HCT116 (cell line): ENCODE results near the gene IL18. TPM values are rescaled to one million over a fixed set of nuclear protein-coding genes. Genes with fewer than 3 reads are reported as not detected.
A peak's percentile ranks its signal among the peaks of the same experiment; 100 is the strongest.

Experiments used
- ATAC-seq: fragments of 200-7000 bp; cut with Tn5 transposase; 2 replicates; pipeline ENCODE4 v1.9.1; 2020; ENCODE audit warnings: mild to moderate bottlenecking, moderate library complexity
- BruUV-seq: library from RNA; stranded (reverse); fragments of 400-500 nt; replicated peaks from 2 replicates; lab custom pipeline; 2021; lab: Mats Ljungman, UMichigan
- CTCF ChIA-PET: fragments of 300-600 bp; sonication (Branson Sonifier 250); formaldehyde crosslinking; loops from one replicate; lab custom pipeline; 2021; ENCODE audit warnings: antibody characterized with exemption; lab: Charles Lee
- POLR2A ChIA-PET: fragments of 300-600, 350-600 bp; sonication (Branson Sonifier 250); formaldehyde crosslinking; loops from one replicate; lab custom pipeline; 2021; ENCODE audit warnings: antibody characterized with exemption; lab: Charles Lee
- RAD21 ChIA-PET, 2 experiments: fragments of 300-600 bp; sonication (Branson Sonifier 250); formaldehyde crosslinking; loops; one replicate each; lab custom pipeline; 2023; ENCODE audit warnings: low total read pairs in 2 of 2; ENCODE audit not compliant: uncharacterized antibody in 2 of 2, unreplicated experiment in 2 of 2, low non-redundant PET in 1 of 2; lab: Charles Lee
- DNase-seq: peaks from one replicate; pipeline ENCODE4 v3.0.0-alpha.2; 2010; ENCODE audit warnings: low read depth, low spot score
- H2AFZ ChIP-seq: fragments of 200-600 bp; shearing (Covaris generic), sonication (generic); 2 replicates; pipeline ENCODE4 v1.6.1; 2017; ENCODE audit warnings: low read depth, mixed run types, mixed read lengths, antibody characterized with exemption, low read length; ENCODE audit not compliant: poor library complexity, severe bottlenecking
- H3K27ac ChIP-seq: 2 replicates; pipeline ENCODE4 v1.5.1; 2012; ENCODE audit warnings: low read depth, low read length
- H3K27me3 ChIP-seq: fragments of 200-600 bp; sonication (generic); 2 replicates; pipeline ENCODE4 v1.6.1; 2016; ENCODE audit warnings: mixed run types, low read length, mixed read lengths; ENCODE audit not compliant: insufficient read depth
- H3K36me3 ChIP-seq, 2 experiments: fragments of 200-500 bp in 1 of 2; fragments of 200-600 bp in 1 of 2; sonication (Bioruptor generic) in 1 of 2; sonication (generic) in 1 of 2; 2 replicates each; pipeline versions ENCODE4 v1.5.1 to v1.6.1; 2014 to 2016; ENCODE audit warnings: low read length in 2 of 2, inconsistent platforms in 1 of 2, mixed read lengths in 1 of 2, mixed run types in 1 of 2; ENCODE audit not compliant: insufficient read depth in 2 of 2, control insufficient read depth in 1 of 2
- H3K4me1 ChIP-seq, 2 experiments: fragments of 200-600 bp in 1 of 2; sonication (generic) in 1 of 2; 2 replicates each; pipeline versions ENCODE4 v1.5.1 to v1.6.1; 2012 to 2017; ENCODE audit warnings: low read length in 2 of 2, inconsistent platforms in 1 of 2, mild to moderate bottlenecking in 1 of 2, mixed read lengths in 1 of 2, mixed run types in 1 of 2, moderate library complexity in 1 of 2; ENCODE audit not compliant: insufficient read depth in 2 of 2, control insufficient read depth in 1 of 2
- H3K4me2 ChIP-seq: fragments of 200-600 bp; sonication (generic); 2 replicates; pipeline ENCODE4 v1.6.1; 2017; ENCODE audit warnings: mixed run types, low read length, mixed read lengths
- H3K4me3 ChIP-seq, 2 experiments: fragments of 200-600 bp in 1 of 2; sonication (generic) in 1 of 2; replicated peaks in 1 of 2; 2 replicates each; pipeline ENCODE4 v1.5.1; 2011 to 2016; ENCODE audit warnings: low read length in 2 of 2, control low read depth in 1 of 2, low read depth in 1 of 2, mild to moderate bottlenecking in 1 of 2, mixed read lengths in 1 of 2, mixed run types in 1 of 2
- H3K79me2 ChIP-seq: fragments of 200-600 bp; sonication (generic); 2 replicates; pipeline ENCODE4 v1.6.1; 2017; ENCODE audit warnings: mild to moderate bottlenecking, mixed run types, low read length, moderate library complexity, mixed read lengths; ENCODE audit not compliant: insufficient read depth
- H3K9ac ChIP-seq: fragments of 200-600 bp; sonication (generic); 2 replicates; pipeline ENCODE4 v1.6.1; 2016; ENCODE audit warnings: low read length, mixed read lengths
- H3K9me2 ChIP-seq: fragments of 200-600 bp; sonication (generic), shearing (Covaris generic); 2 replicates; pipeline ENCODE4 v1.6.1; 2017; ENCODE audit warnings: mixed run types, mild to moderate bottlenecking, moderate library complexity; ENCODE audit not compliant: insufficient read depth
- H3K9me3 ChIP-seq, 2 experiments: fragments of 200-500 bp in 1 of 2; fragments of 200-600 bp in 1 of 2; sonication (Bioruptor generic) in 1 of 2; sonication (generic) in 1 of 2; 2 replicates each; pipeline ENCODE4 v1.6.1; 2014 to 2017; ENCODE audit warnings: low read length in 2 of 2, mixed read lengths in 2 of 2, inconsistent platforms in 1 of 2, low read depth in 1 of 2, mild to moderate bottlenecking in 1 of 2, mixed run types in 1 of 2, moderate library complexity in 1 of 2; ENCODE audit not compliant: control insufficient read depth in 1 of 2, insufficient read depth in 1 of 2
- H4K20me1 ChIP-seq: fragments of 200-600 bp; sonication (generic), shearing (Covaris generic); 2 replicates; pipeline ENCODE4 v1.6.1; 2017; ENCODE audit warnings: mixed run types, mild to moderate bottlenecking, moderate library complexity; ENCODE audit not compliant: insufficient read depth
- CEBPB ChIP-seq: IDR thresholded peaks from 2 replicates; pipeline ENCODE4 v1.6.1; 2012; ENCODE audit warnings: low read depth
- SP1 ChIP-seq: IDR thresholded peaks from 2 replicates; pipeline ENCODE4 v1.6.1; 2012; ENCODE audit warnings: low read depth
- SRF ChIP-seq: IDR thresholded peaks from 2 replicates; pipeline ENCODE4 v1.6.1; 2012; ENCODE audit warnings: low read depth
- TCF7L2 ChIP-seq: IDR thresholded peaks from 2 replicates; pipeline ENCODE4 v1.7.0; 2011; ENCODE audit warnings: borderline replicate concordance, inconsistent platforms; ENCODE audit not compliant: insufficient read depth, insufficient read length; ENCODE audit errors: extremely low read depth
- YY1 ChIP-seq: IDR thresholded peaks from 2 replicates; pipeline ENCODE4 v1.6.1; 2011; ENCODE audit warnings: low read length, low read depth, moderate library complexity, mild to moderate bottlenecking; ENCODE audit not compliant: insufficient replicate concordance; ENCODE audit errors: extremely low read depth
- intact Hi-C: fragments of 100-400 bp; cut with micrococcal nuclease; formaldehyde crosslinking; loops from 2 replicates; pipeline ENCODE4 v1.10.0; 2022
- total RNA-seq: library from RNA; stranded (reverse); gene quantifications from one replicate; pipeline ENCODE4 v1.2.1, GENCODE V29; 2021; ENCODE audit not compliant: unreplicated experiment
- TF ChIP-seq, protein P1 (sequence below): IDR thresholded peaks from 2 replicates; pipeline ENCODE4 v1.6.1; 2012
- TF ChIP-seq, protein P2 (sequence below): IDR thresholded peaks from 2 replicates; pipeline ENCODE4 v1.6.1; 2012
- TF ChIP-seq, protein P3 (sequence below): IDR thresholded peaks from 2 replicates; pipeline ENCODE4 v1.6.1; 2012; ENCODE audit warnings: low read depth

The IL18 gene
- total RNA-seq, 1 experiment from 2014 or later, result 112 TPM

DNA sequence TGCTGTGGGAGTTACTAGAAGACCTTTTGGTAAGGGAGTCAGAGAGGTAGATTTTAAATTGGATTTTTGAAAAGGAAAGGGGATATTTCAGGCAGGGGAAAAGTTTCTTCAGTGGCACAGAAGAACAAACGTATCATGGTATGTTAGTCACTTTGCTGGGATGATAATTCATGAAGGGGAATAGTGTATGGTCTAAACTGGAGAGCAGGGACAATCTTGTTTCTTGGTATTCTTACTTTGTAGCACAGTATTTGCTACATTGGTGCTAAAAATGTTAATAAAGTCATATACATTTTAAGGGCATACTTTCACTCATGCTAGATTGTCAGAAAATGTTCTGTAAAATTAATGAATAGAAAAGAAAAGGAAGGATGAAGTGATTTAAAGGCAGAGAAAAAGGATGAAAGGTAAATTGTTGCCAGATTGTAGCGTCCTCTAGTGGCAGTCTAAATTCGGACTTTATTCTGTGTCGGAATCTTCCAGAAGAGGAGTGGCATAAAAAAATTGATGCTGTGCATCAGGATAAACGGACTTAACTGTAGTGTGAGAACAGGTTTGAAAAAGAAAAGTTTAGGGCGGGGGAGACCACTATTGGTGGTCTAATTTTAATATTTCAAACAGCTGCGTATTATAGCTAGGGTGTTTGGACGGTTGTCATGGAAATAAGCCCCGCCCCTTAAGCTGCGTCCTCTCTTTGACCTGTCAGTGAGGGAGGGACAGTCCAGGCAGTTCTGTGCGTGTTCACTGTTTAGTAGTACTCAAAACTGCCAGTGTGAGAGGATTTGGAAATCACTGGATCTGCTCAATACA is 11.1 kb upstream of the IL18 start, which contains the start of gene BCO2 (continued):
- TF ChIP-seq TCF7L2 (no peak), YY1 (peak; percentile 30), SRF (0 out of 2 replicates have a peak, but pooled peaks have one; percentile 26)
- TF ChIP-seq, protein P1, sequence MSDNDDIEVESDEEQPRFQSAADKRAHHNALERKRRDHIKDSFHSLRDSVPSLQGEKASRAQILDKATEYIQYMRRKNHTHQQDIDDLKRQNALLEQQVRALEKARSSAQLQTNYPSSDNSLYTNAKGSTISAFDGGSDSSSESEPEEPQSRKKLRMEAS, result 0 out of 2 replicates have a peak, but pooled peaks have one; percentile 35

DNA sequence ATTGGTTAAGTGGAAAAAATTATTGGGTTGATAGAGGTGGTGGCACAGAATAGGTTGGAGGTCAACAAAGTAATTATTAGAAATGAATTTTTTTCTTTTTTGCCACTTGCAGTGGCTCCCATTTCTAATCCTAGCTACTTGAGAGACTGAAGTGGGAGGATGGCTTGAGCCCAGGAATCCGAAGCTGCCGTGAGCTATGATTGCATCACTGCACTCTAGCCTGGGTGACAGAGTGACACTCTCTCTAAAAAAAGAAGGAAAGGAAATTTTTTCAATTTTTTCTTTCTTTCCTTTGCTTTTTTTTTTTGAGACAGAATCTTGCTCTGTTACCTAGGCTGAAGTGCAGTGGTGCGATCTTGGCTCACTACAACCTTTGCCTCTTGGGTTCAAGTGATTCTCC is 9.3 kb upstream of the IL18 start:
- H3K79me2 ChIP-seq, result no peaks in the 10 kb centered on the region
- no peak overlapping the region for H3K9ac ChIP-seq
- ATAC-seq, result no peak
- peak overlapping the region; percentile 67 for H2AFZ ChIP-seq
- TF ChIP-seq CEBPB (peak; percentile 67; the same call in 1 of the 2 replicates), SP1 (no peak)
- TF ChIP-seq, protein P2, sequence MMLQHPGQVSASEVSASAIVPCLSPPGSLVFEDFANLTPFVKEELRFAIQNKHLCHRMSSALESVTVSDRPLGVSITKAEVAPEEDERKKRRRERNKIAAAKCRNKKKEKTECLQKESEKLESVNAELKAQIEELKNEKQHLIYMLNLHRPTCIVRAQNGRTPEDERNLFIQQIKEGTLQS, result peak; percentile 59; the same call in 1 of the 2 replicates
- TF ChIP-seq, protein P3, sequence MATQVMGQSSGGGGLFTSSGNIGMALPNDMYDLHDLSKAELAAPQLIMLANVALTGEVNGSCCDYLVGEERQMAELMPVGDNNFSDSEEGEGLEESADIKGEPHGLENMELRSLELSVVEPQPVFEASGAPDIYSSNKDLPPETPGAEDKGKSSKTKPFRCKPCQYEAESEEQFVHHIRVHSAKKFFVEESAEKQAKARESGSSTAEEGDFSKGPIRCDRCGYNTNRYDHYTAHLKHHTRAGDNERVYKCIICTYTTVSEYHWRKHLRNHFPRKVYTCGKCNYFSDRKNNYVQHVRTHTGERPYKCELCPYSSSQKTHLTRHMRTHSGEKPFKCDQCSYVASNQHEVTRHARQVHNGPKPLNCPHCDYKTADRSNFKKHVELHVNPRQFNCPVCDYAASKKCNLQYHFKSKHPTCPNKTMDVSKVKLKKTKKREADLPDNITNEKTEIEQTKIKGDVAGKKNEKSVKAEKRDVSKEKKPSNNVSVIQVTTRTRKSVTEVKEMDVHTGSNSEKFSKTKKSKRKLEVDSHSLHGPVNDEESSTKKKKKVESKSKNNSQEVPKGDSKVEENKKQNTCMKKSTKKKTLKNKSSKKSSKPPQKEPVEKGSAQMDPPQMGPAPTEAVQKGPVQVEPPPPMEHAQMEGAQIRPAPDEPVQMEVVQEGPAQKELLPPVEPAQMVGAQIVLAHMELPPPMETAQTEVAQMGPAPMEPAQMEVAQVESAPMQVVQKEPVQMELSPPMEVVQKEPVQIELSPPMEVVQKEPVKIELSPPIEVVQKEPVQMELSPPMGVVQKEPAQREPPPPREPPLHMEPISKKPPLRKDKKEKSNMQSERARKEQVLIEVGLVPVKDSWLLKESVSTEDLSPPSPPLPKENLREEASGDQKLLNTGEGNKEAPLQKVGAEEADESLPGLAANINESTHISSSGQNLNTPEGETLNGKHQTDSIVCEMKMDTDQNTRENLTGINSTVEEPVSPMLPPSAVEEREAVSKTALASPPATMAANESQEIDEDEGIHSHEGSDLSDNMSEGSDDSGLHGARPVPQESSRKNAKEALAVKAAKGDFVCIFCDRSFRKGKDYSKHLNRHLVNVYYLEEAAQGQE, result no peak
- TF ChIP-seq, all 23 proteins: peak for 2
- intact Hi-C loops, result no loop called here
- BruUV-seq, result no TSS peak
- ChIA-PET CTCF (interaction anchor here (1.3 kb wide), 1 partner anchor 59 kb away, joined by 3 read pairs; no protein-coding TSS in a partner anchor), RAD21 (no interaction called here), POLR2A (interaction anchor here (2.2 kb wide), 1 partner anchor 9 kb away, joined by 13 read pairs; the partner anchor contains the start of gene IL18)
- H3K27ac ChIP-seq, result no peak overlapping the region
- no peaks in the 10 kb centered on the region for H4K20me1 ChIP-seq
- peaks cover 7 to 37% of the 10 kb centered on the region in 2 experiments; a peak in 3 of 4 replicates for H3K4me1 ChIP-seq
- no peak overlapping the region for H3K4me3 ChIP-seq
- DNase-seq, result no peak
- H3K4me2 ChIP-seq, result peak overlapping the region; percentile 6; the same call in 1 of the 2 replicates
- H3K9me3 ChIP-seq, result no peaks in the 10 kb centered on the region
- no peaks in the 10 kb centered on the region for H3K36me3 ChIP-seq
- no peaks in the 10 kb centered on the region for H3K27me3 ChIP-seq
- H3K9me2 ChIP-seq, result no peaks in the 10 kb centered on the region
